ENCODE data around the gene RIPK3. TPM values are rescaled to one million over a fixed set of nuclear protein-coding genes. Genes with fewer than 3 reads are reported as not detected.
A peak's percentile ranks its signal among the peaks of the same experiment; 100 is the strongest.

RIPK3 gene
- total RNA-seq, 1 donor from 2014 or later, result 3.5 TPM

DNA sequence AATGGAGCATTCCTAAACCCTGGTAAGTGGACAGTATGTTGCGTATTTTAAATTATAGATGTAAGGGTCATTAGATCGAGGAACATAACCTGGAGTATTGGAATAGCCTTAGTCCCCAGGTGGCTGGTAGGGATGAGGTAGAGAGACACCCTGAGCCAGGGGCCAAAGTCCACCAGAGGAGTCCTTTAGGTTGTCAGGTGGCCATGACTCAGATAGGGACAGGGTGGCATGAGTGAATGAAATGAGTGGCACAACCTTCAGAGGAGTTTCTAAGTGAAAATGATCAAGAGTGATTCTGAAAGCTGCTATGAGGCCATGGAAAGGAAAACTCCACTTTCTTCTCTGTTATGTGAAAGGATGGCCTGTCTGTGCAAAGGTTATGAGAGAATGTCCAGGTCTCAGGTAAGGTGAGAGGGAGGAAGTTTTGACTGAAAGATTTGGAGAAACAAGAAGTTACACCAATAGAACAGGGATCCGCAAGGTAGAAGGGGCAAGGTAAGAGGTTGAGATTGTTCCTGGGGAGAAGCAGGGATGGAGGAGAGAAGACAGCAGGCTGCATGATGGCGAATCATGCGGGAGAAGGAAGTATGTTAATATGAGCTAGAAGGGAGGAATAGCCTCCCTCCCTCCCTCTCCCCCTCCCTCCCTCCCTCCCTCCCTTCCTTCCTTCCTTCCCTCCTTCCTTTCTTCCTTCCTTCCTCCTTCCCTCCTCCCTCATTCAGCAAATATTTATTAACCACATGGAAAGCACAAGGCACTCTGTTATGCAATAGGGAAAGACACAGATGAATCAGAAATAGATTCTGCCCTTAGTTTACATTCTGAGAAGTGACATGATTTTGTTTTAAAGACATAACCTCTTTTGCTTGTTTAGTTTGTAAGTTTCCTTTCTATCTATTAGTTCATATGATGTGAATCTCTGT is 14.0 kb upstream of the RIPK3 start:
- DNase-seq (ENCODE audit: low spot score), result no peak
- intact Hi-C loops (cut with DNase I), result no loop called here

GRCh38 chr14:24351517-24351916 is 11.7 kb upstream of the RIPK3 start:
- no peak for DNase-seq (ENCODE audit: low spot score)

GRCh38 chr14:24349742-24350141 is 10.0 kb upstream of the RIPK3 start:
- intact Hi-C loops (cut with DNase I), result no loop called here
- no peak for DNase-seq (ENCODE audit: low spot score)

More at GRCh38 chr14:24351517-24351916, 11.7 kb upstream of the RIPK3 start:
- intact Hi-C loops (cut with DNase I), result no loop called here

DNA sequence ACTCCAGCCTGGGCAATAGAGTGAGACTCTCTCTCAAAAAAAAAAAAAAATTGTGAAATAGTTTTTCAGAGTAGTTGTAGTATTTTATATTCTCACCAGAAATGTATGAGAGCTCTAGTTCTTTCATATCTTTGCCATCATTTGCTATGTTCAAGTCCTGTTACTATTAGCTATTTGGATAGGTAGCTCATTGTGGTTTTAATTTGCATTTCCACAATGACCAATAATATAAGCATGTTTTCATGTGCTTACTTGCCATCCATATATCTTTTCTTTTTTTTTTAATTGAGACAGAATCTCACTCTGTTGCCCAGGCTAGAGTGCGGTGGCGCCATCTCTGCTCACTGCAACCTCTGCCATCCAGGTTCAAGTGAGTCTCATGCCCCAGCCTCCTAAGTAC is 8.4 kb upstream of the RIPK3 start:
- intact Hi-C loops (cut with DNase I), result no loop called here
- DNase-seq (ENCODE audit: low spot score), result no peak

DNA sequence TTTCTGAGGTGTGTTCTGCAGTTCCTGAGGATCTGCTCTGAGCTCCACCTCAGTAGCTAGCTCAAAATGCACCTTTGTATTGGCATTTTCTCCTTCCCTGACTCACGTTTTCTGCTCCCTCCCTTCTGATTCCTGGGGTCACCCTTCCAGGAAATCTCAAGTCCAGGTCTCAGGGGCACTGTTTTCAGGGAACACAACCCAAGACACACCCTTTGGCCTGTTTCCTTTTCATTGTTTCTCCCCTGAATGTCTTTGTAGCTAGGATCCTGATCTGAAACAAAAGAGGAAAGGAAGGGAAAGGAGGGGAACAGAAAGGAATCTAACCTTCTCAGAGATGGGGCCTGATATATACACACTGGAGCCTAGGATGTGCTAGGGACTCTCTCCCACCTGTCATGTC is 7.3 kb upstream of the RIPK3 start:
- DNase-seq (ENCODE audit: low spot score), result no peak
- intact Hi-C loops (cut with DNase I), result no loop called here

- intact Hi-C loops (cut with DNase I), result no loop called here
- no peak for DNase-seq (ENCODE audit: low spot score)
Measured at GRCh38 chr14:24343795-24344660, 4.2 kb upstream of the RIPK3 start.

DNA sequence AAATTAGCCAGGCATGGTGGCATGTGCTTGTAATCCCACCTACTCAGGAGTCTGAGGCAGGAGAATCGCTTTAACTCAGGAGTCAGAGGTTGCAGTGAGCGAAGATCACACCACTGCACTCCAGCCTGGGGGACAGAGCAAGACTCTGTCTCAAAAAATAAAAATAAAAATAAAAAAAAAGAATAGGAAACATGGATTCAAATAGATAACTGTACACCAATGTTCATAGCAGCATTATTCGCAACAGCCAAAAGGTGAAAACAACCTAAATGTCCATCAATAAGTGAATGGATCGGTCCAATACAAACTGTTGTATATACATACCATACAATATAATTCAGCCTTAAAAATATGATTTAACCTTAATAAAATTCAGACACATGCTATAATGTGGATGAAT is 3.1 kb upstream of the RIPK3 start:
- DNase-seq (ENCODE audit: low spot score), result no peak
- intact Hi-C loops (cut with DNase I), result no loop called here

GRCh38 chr14:24340606-24341005 is 815 bp upstream of the RIPK3 start:
- intact Hi-C loops (cut with DNase I), result no loop called here
- no peak for DNase-seq (ENCODE audit: low spot score)

DNA sequence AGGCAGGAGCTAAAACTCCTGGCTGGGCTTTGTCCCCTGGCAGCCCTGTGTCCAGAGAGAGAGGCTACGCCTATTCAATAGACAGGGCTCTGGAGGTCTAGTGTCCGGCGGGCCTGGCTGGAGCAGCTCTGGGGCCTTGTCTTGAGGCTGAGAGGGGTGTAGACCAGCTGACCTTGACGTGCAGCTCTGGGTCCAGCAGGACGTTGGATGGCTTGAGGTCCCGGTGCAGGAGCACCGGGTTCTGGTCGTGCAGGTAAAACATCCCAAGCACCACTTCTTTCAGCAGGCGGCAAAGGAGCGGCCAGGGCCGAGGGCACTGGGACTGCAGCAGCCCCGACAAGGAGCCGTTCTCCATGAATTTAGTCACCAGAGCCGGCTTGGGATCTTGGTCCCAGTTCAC is 948 bp downstream of the RIPK3 start:
- intact Hi-C loops (cut with DNase I), result no loop called here

DNA sequence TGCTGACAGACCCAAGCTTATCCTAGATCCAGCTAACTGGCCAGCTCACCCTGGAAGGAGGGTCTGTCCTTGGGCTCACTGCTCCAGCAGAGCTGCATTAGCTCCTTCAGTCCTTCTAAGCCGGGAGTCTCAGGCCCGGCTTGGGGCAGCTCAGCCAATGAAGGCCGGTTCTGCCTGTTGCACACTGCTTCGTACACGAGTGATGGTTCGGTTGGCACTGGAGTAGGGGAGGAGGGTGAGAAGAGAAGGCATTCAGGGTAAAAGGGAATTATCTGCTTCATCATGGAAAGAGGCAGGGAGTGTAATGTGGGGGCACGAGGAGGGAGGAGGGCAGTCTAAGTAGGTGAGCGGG is 2.0 kb downstream of the RIPK3 start:
- intact Hi-C loops (cut with DNase I), result no loop called here
- no peak for DNase-seq (ENCODE audit: low spot score)

More for the DNA sequence above, 948 bp downstream of the RIPK3 start:
- DNase-seq (ENCODE audit: low spot score), result no peak

- intact Hi-C loops (cut with DNase I), result no loop called here
- no peak for DNase-seq (ENCODE audit: low spot score)
Measured at GRCh38 chr14:24337144-24337823, 2.5 kb downstream of the RIPK3 start.

GRCh38 chr14:24335461-24336171 is 4.2 kb downstream of the RIPK3 start:
- DNase-seq (ENCODE audit: low spot score), result no peak
- intact Hi-C loops (cut with DNase I), result loop anchor here (2.0 kb wide), 1 partner anchor 31 kb away; no protein-coding TSS in a partner anchor

DNA sequence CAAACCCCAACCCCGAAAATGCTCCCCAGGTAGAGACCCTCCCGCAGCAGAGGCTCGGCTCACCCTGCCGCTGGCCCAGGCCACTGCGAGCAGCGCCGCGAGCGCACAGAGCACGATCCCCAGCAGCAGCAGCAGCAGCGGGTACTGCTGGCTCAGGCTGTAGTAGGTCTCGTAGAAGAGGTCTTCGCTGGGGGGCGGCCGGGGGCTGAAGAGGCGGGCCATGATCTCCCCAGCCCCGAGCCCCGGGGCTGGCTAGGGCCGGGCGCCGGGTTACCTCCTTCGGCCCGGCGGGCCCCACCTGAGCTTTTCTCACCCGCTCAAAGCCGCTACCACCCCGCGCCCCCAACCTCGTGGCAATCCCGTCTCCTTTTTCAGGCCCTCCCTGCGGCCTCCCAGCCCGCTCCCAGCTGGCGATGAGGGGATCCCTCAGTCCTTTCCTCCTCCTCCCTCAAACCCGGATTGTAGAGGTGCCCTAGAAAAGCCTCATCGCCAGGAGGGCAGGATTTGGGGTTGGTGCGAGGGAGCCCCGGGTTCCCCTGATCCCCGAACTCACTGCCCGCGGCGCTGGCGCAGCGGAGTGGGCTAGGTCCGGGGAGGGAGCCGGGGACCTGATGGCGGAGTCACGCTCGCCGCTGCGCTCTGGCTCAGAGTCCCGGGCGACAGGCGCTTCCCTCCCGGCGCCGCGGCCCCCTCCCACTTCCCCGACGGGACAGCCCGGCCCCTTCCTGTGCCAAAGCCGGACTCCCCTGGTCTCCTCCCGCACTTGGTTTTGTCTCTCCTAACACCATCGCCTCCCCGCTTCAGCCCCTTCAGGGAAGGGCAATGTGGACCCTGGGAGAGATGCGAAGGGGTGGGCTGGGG is 5.1 kb downstream of the RIPK3 start, which contains the start of gene ADCY4:
Gene ADCY4 (minus strand): TSS at position 641 of the 861 bp plus-strand sequence. CDS start 419 bp downstream, at position 222.
- peak; percentile 84 for DNase-seq (ENCODE audit: low spot score)
- intact Hi-C loops (cut with DNase I), result loop anchor here (2.0 kb wide), 1 partner anchor 32 kb away; no protein-coding TSS in a partner anchor

DNA sequence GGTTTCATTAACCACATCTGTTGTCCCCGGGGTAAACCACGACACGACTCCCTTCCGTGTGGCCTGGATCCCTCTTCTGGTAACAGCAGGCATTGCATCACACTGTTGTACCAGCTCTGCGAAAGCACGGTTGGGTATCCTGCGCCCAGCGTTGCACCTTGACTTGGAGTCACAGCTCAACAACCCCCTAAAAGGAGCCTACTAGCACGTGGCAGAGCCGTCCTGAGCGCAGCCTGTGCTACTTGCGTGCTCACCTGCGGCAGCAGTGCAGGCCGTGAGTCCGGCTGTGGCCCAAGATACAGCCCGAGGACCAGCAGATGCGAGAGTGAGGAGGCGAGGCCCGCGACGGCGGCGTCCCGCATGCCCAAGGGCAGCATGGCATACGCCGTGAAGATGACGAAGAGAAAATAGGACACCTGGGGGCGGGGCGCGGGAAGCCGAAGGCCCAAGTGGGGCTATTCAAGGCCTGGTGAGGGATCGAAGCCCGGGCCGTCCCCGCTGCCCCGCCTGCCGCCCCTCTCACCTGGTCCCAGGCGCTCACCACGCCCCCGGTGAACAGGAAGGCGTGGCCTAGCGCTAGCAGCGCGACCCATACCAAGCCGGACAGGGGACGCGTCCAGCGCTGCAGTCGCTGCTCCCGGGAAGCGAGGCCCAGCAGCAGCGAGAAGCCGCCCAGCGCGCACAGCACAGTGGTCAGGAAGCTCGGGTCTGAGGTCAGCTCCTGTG is 7.4 kb downstream of the RIPK3 start:
- intact Hi-C loops (cut with DNase I), result no loop called here
- no peak for DNase-seq (ENCODE audit: low spot score)

GRCh38 chr14:24331731-24332267 is 8.0 kb downstream of the RIPK3 start:
- intact Hi-C loops (cut with DNase I), result no loop called here
- no peak for DNase-seq (ENCODE audit: low spot score)

GRCh38 chr14:24330973-24331674 is 8.7 kb downstream of the RIPK3 start:
- no peak for DNase-seq (ENCODE audit: low spot score)
- intact Hi-C loops (cut with DNase I), result no loop called here

- peak; percentile 91 for DNase-seq (ENCODE audit: low spot score)
Measured at GRCh38 chr14:24329736-24330135, 10.1 kb downstream of the RIPK3 start.

More at GRCh38 chr14:24329736-24330135, 10.1 kb downstream of the RIPK3 start:
- intact Hi-C loops (cut with DNase I), result no loop called here
